ENCODE results near the gene RELN.

DNA sequence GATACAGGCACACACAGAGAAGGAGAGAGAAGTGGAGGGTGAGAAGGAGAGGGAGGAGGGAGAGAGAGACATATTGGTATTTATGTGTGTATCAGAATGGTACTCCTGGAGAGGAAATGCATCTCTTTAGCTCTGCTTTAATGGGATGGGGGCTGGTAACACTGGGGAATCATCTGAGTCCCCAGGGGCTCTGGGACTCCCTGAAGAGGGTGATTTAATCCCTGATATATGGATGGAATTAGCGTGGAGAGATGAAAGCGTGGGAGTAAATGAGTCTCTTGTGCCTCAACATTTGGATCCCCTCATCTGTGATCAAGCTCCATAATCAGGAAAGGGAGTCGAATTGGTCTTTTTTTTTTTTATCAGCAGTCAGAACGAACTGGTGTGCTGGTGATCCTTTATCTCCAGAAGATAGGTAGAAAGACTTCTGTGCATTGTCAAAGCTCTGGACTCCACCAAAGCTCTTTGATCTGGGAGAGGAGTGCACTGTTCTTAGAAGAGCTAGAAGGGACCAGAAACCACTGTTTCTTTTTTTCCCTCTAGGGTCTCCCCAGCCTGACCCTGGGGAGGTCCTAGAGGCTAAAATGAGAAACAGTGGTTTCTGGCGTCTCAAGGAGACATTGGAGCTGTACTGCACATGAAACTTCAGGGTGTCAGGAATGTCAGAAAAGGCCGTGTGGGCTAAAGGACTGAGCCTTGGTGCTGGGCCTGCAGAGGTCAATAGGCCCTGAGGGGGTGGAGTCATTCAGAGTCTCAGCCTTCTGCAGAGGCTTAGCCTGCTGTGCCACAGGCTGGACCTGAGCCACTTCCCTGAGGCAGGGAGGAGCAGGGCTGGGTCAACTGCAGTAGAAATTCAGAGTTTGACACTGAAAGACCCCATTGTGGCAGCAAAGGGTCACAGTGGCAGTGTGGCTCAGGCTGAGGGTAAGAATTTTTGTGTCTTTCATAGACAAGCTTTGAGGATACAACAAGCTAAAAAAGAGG lies 309.0 kb downstream of the RELN start:
- TF ChIP-seq, protein P1, sequence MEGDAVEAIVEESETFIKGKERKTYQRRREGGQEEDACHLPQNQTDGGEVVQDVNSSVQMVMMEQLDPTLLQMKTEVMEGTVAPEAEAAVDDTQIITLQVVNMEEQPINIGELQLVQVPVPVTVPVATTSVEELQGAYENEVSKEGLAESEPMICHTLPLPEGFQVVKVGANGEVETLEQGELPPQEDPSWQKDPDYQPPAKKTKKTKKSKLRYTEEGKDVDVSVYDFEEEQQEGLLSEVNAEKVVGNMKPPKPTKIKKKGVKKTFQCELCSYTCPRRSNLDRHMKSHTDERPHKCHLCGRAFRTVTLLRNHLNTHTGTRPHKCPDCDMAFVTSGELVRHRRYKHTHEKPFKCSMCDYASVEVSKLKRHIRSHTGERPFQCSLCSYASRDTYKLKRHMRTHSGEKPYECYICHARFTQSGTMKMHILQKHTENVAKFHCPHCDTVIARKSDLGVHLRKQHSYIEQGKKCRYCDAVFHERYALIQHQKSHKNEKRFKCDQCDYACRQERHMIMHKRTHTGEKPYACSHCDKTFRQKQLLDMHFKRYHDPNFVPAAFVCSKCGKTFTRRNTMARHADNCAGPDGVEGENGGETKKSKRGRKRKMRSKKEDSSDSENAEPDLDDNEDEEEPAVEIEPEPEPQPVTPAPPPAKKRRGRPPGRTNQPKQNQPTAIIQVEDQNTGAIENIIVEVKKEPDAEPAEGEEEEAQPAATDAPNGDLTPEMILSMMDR (IDR thresholded peaks at IDR 0.05), result no peak
- TF ChIP-seq POLR2A (IDR thresholded peaks at IDR 0.05), result no peak
